Activated naive CD8-positive, alpha-beta T cell treated with anti-CD3 and anti-CD28 coated beads for 36 hours (primary cell): ENCODE measurements around the gene ARF5. TPM values are rescaled to one million over a fixed set of nuclear protein-coding genes. Genes with fewer than 3 reads are reported as not detected.

Experiments used
- DNase-seq: peaks from one replicate; pipeline ENCODE4 v3.0.0; 2021
- H3K27ac Mint-ChIP-seq: one replicate; pipeline ENCODE4 v1.8.0; 2022; ENCODE audit warnings: mild to moderate bottlenecking, moderate library complexity, mixed read lengths
- H3K27me3 Mint-ChIP-seq: one replicate; pipeline ENCODE4 v1.8.0; 2022; ENCODE audit warnings: mild to moderate bottlenecking, mixed read lengths
- H3K36me3 Mint-ChIP-seq: one replicate; pipeline ENCODE4 v1.8.0; 2021; ENCODE audit warnings: mild to moderate bottlenecking, mixed read lengths
- H3K4me1 Mint-ChIP-seq: one replicate; pipeline ENCODE4 v1.8.0; 2021; ENCODE audit warnings: mixed read lengths
- H3K4me3 Mint-ChIP-seq: one replicate; pipeline ENCODE4 v1.8.0; 2022; ENCODE audit warnings: mild to moderate bottlenecking, moderate library complexity, mixed read lengths
- H3K9me3 Mint-ChIP-seq: one replicate; pipeline ENCODE4 v1.8.0; 2022; ENCODE audit warnings: mixed read lengths
- total RNA-seq, 2 experiments: library from RNA; stranded (reverse); gene quantifications; one replicate each; pipeline ENCODE4 v1.2.3, GENCODE V29; 2021

ARF5 gene
- total RNA-seq, 2 experiments from 2014 or later: 93.1 to 93.6 TPM

DNA sequence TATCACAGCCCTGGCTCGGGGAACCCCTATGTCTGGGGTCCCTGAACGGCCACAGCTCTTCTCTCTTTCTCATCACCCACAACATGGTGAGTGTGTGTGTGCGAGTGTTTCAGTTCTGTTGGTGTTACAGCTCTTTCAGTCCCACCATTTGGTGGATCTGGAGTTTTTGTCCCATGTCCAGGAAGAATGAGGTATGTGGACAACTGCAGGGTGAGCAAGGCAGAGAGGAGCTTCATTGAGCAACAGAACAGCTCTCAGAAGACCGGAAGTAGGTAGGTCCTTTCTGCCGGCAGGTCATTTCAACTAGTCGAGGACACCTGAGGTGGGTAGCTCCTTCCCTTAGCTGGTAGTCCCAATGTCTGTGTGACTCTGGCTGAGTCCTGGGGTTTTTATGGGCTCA is 20.2 kb downstream of the ARF5 start:
- H3K27me3 Mint-ChIP-seq: peaks cover 11% of the 10 kb centered on the region
- H3K4me1 Mint-ChIP-seq: no peaks in the 10 kb centered on the region
- no peak overlapping the region for H3K4me3 Mint-ChIP-seq
- no peaks in the 10 kb centered on the region for H3K9me3 Mint-ChIP-seq
- H3K27ac Mint-ChIP-seq: no peak overlapping the region
- DNase-seq: no peak
- no peaks in the 10 kb centered on the region for H3K36me3 Mint-ChIP-seq

DNA sequence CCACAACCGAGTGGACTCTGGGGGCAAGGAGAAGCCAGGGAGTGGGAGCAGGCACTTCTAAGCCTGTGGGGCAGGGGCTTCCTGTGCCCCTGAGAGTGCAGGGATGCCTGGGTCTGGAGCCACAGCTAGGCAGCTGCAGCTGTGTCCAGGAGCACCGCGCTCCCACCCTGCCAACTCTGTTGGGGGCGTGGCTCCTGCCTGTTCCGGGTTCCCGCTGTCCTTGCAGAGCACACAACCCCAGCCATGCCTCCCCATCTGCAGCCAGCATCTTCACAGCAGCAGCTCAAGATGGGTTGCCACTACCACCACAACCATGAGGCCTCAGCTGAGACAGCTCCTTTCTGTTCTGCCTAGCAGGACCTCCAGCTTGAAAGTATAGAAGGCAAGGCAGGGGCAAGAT is 21.1 kb downstream of the ARF5 start:
- no peak overlapping the region for H3K4me3 Mint-ChIP-seq

DNA sequence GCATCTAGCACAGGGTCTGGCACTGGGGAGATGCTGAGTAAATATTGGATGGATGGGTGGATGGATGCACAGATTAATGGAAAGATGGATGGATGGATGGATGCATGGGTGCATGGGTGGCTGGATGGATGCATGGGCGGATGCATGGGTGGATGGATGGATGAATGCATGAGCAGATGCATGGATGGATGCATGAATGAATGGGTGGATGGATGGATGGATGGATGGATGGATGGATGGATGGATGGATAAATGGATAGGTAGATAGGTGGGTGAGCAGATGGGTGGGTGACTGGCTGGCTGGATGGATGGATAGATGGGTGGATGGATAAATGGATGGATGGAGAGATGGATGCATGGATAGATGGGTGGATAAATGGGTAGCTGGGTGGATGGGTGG is 24.1 kb downstream of the ARF5 start:
- Mint-ChIP-seq H3K27me3 (peaks cover 31% of the 10 kb centered on the region), H3K4me1 (no peaks in the 10 kb centered on the region), H3K36me3 (no peaks in the 10 kb centered on the region), H3K27ac (no peak overlapping the region), H3K4me3 (no peak overlapping the region), H3K9me3 (no peaks in the 10 kb centered on the region)
- no peak for DNase-seq

More for the DNA sequence above, 21.1 kb downstream of the ARF5 start:
- H3K27me3 Mint-ChIP-seq: peaks cover 16% of the 10 kb centered on the region
- no peak overlapping the region for H3K27ac Mint-ChIP-seq
- no peaks in the 10 kb centered on the region for H3K9me3 Mint-ChIP-seq
- H3K4me1 Mint-ChIP-seq: no peaks in the 10 kb centered on the region
- H3K36me3 Mint-ChIP-seq: no peaks in the 10 kb centered on the region
- no peak for DNase-seq

DNA sequence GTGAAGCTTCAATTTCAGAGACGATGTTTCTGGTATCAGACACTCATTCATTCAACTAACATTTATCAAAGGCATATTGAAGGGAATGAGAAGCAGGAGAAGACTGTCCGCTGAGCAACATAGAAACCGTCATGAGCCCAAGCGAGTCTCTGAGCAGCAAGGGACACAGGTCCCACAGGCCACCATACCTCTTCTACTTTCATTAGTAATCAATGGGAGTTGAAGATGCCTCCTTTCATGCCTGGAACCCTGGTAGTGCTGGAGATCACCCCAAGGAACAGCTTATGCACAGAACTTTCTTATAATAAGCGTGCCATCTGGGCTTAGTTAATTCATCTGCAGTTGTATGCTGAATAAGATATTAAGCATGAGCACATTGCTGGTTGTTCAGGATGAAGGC is 28.5 kb downstream of the ARF5 start:
- H3K4me3 Mint-ChIP-seq: no peak overlapping the region
- no peaks in the 10 kb centered on the region for H3K36me3 Mint-ChIP-seq
- peaks cover 65% of the 10 kb centered on the region for H3K27me3 Mint-ChIP-seq

DNA sequence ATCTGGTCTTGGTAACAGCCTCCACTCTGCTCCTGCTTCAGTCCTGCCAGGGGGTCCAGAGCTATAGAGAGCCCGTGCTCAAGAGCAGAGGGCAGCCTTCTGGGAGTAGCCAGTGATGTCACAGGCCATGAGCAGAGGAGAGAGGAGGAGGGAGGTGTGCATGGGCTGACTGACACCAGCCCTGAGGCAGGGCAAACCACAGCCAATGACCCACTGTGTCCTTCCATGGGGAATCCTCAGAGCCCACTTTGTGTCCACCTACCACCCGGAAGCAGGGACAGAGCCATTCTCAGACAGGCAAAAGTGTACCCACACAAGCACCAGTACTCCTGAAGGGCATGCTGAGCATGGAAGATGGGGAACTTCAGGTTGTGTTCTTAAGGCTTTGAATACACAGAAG is 29.8 kb downstream of the ARF5 start, which contains the start of gene PAX4:
Gene PAX4, minus strand, starts transcription at position 101 of the 400 bp plus-strand sequence. CDS start 2,214 bp downstream, outside the sequence.
- Mint-ChIP-seq H3K36me3 (no peaks in the 10 kb centered on the region), H3K4me1 (peaks cover 7% of the 10 kb centered on the region), H3K27me3 (peaks cover 75% of the 10 kb centered on the region), H3K27ac (no peak within 1 kb of the TSS), H3K9me3 (no peaks in the 10 kb centered on the region), H3K4me3 (no peak within 1 kb of the TSS)
- no peak for DNase-seq

More for the DNA sequence above, 28.5 kb downstream of the ARF5 start:
- Mint-ChIP-seq H3K4me1 (peaks cover 7% of the 10 kb centered on the region), H3K27ac (no peak overlapping the region), H3K9me3 (no peaks in the 10 kb centered on the region)
- DNase-seq: no peak

DNA sequence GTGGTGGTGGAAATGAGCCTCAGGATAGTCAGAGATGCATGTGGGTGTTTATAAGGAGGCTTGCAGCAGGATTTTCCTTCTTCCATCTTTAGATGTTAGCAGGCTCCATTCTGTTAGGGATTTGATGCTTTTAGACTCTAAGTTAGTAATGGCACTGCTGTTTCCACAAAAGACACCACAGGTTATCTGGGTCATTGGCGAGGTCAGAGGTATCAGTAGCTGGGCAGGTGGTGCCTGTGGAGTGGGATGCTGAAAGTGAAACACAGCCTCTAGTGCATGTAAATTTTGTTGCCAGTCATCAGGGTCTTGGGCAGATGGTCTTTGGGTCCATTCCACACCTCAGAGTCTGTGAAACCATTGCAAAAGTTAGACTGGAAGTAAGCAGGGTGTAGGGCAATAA is 30.6 kb downstream of the ARF5 start:
- DNase-seq: no peak
- Mint-ChIP-seq H3K27ac (no peak overlapping the region), H3K27me3 (peaks cover 71% of the 10 kb centered on the region), H3K4me1 (peaks cover 7% of the 10 kb centered on the region), H3K36me3 (no peaks in the 10 kb centered on the region), H3K4me3 (no peak overlapping the region), H3K9me3 (no peaks in the 10 kb centered on the region)

DNA sequence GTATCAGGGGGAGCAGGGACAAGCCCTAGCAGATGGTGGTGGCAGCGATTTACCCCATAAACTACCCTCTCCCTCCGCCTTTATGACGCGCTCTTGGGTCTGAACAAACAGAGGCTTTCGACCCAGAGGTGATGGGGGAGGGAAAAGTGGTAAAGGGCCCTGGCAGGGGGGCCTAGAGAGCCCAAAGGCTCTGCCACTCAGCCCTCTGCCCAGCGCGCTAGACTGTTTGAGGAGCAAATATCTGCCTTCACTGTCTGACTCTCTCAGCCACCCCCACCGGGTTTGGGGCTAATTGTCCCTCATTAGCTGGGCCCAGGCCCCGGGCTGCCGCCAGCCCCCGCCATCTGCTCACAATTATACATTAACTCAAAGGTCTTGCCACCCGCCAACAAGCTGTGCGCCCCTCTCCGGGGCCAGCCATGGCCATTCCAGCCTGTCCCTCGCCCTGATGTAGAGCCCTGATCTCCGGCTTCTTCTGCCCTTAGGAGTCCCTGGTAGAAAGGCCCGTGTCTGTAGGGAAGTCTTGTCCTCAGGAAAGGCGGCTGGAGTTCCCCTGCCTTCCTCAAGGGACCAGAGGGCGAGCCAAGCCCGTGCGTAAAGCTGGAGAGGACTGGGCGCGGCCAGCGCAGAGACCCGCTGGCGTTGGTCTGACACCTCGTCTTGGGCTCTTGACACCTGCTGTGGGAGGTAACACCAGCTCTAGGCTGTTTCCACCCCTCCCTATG is 31.6 kb downstream of the ARF5 start:
- no peaks in the 10 kb centered on the region for H3K9me3 Mint-ChIP-seq
- H3K27me3 Mint-ChIP-seq: peaks cover 77% of the 10 kb centered on the region
- H3K4me3 Mint-ChIP-seq: no peak overlapping the region
- H3K36me3 Mint-ChIP-seq: no peaks in the 10 kb centered on the region
- no peak overlapping the region for H3K27ac Mint-ChIP-seq
- H3K4me1 Mint-ChIP-seq: peaks cover 7% of the 10 kb centered on the region
- no peak for DNase-seq

DNA sequence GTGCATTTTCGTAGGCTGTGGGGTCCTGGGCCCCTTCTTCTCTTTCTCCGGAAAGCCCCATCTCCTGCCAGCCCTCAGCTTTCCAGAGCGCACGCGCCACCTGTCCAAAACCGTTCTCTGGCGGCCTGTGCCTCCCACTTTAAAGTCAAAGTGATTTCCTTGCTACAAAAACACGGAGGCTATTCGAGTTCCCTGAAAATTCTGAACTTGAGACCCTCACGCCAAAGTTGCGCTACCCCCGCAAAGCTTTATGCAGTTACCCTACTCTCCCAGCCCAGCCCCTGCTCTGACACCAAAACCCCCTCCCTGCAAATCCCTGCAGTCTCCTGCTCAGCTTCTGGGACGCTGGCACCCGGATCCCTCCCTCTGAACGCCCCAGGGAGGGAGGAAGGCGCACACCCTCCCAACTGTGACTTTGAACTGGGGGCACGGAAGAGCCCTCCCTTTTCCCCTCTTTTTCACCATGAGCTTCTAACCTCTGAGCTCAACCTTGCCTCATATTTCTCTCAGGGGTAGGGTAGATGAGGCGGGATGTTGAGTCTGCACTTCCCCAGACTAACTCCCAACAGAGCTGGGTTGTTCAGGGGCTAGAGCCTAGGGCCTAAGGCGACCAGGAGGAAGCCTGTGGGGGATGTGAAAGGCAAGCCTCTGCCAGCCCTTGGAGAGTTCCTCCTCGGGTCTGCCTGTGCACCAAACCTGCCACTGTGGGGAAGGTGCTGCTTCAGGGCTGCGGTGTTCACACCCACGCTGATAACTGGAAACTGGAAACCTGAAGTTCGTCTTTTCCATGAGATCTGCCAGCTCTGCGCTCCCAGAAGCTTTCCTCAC is 32.4 kb downstream of the ARF5 start:
- Mint-ChIP-seq H3K4me3 (peak overlapping the region; percentile 6), H3K27ac (no peak overlapping the region), H3K4me1 (peaks cover 7% of the 10 kb centered on the region), H3K27me3 (peaks cover 79% of the 10 kb centered on the region), H3K36me3 (no peaks in the 10 kb centered on the region), H3K9me3 (no peaks in the 10 kb centered on the region)
- no peak for DNase-seq

GRCh38 chr7:127625331-127625730 is 37.1 kb downstream of the ARF5 start:
- H3K36me3 Mint-ChIP-seq: no peaks in the 10 kb centered on the region
- H3K4me3 Mint-ChIP-seq: no peak overlapping the region
- H3K27me3 Mint-ChIP-seq: peaks cover 46% of the 10 kb centered on the region
- H3K4me1 Mint-ChIP-seq: peaks cover 8% of the 10 kb centered on the region
- no peak overlapping the region for H3K27ac Mint-ChIP-seq
- DNase-seq: no peak
- no peaks in the 10 kb centered on the region for H3K9me3 Mint-ChIP-seq

DNA sequence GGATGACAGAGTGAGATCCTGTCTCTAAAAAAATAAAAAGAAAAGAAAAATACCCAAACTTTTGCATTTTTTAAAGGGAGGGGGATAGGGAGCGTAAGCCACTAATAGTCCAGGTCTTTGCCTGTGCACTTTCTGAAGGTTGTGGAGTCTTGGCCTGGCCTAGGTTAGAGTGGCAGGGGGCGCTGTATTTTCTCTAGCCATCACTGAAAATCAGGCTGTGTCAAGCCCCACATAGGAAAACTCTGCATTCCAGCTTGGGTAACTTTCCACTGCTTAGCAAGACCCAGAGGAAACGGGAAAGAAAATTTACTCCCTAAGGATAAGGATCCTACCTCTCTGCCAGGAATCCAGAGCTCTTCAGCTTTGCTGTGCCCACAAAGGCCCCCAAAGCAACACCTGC is 40.2 kb downstream of the ARF5 start:
- peaks cover 3% of the 10 kb centered on the region for H3K4me1 Mint-ChIP-seq
- no peak for DNase-seq
- H3K27ac Mint-ChIP-seq: no peak overlapping the region
- H3K4me3 Mint-ChIP-seq: no peak overlapping the region
- H3K36me3 Mint-ChIP-seq: no peaks in the 10 kb centered on the region
- no peaks in the 10 kb centered on the region for H3K9me3 Mint-ChIP-seq
- H3K27me3 Mint-ChIP-seq: peaks cover 30% of the 10 kb centered on the region

DNA sequence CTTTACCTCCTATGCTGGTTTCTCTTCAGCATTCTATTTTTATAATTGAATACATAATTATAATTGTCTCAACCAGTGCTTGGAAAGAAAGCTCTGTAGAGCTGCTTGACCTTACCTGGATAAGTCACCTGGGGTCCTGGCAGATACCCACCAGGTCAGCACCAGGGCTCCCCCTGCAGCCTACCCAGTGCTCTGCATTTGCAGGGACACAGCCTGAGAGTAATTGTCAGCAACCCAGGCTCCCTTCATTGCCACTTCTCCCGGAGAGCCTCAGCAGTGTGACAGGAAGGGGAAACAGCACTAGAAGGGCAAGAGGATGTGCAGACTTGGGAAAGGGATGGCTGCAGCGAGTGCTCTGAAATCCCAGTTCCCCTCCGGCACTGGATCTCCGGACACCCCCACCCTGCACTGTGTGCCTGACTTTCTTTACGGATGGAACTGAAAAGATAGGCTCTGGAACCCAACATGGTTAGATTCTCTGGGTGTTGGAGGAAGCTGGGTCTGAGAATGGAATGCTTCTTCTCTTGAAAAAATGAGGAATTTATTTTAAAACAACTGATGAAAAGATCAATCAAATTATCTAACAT is 41.1 kb downstream of the ARF5 start:
- Mint-ChIP-seq H3K27ac (no peak overlapping the region), H3K27me3 (peaks cover 27% of the 10 kb centered on the region), H3K9me3 (no peaks in the 10 kb centered on the region), H3K4me3 (no peak overlapping the region), H3K36me3 (no peaks in the 10 kb centered on the region), H3K4me1 (peaks cover 3% of the 10 kb centered on the region)
- DNase-seq: peak; percentile 43

GRCh38 chr7:127632276-127632910 is 44.2 kb downstream of the ARF5 start:
- no peak for DNase-seq
- Mint-ChIP-seq H3K4me1 (peaks cover 7% of the 10 kb centered on the region), H3K36me3 (no peaks in the 10 kb centered on the region), H3K27me3 (peaks cover 32% of the 10 kb centered on the region), H3K9me3 (no peaks in the 10 kb centered on the region), H3K27ac (no peak overlapping the region), H3K4me3 (no peak overlapping the region)

GRCh38 chr7:127635659-127636285 is 47.6 kb downstream of the ARF5 start:
- H3K4me1 Mint-ChIP-seq: peaks cover 4% of the 10 kb centered on the region
- no peak overlapping the region for H3K4me3 Mint-ChIP-seq
- no peaks in the 10 kb centered on the region for H3K36me3 Mint-ChIP-seq
- H3K27ac Mint-ChIP-seq: no peak overlapping the region
- no peak for DNase-seq
- no peaks in the 10 kb centered on the region for H3K9me3 Mint-ChIP-seq
- H3K27me3 Mint-ChIP-seq: peaks cover 38% of the 10 kb centered on the region

- Mint-ChIP-seq H3K9me3 (no peaks in the 10 kb centered on the region), H3K4me3 (no peak overlapping the region), H3K4me1 (peaks cover 4% of the 10 kb centered on the region), H3K36me3 (no peaks in the 10 kb centered on the region), H3K27ac (no peak overlapping the region), H3K27me3 (peaks cover 25% of the 10 kb centered on the region)
- no peak for DNase-seq
Observed at GRCh38 chr7:127638197-127638596, 50.0 kb downstream of the ARF5 start.
